Measurements from ENCODE around the gene ABR.

The ABR gene

DNA sequence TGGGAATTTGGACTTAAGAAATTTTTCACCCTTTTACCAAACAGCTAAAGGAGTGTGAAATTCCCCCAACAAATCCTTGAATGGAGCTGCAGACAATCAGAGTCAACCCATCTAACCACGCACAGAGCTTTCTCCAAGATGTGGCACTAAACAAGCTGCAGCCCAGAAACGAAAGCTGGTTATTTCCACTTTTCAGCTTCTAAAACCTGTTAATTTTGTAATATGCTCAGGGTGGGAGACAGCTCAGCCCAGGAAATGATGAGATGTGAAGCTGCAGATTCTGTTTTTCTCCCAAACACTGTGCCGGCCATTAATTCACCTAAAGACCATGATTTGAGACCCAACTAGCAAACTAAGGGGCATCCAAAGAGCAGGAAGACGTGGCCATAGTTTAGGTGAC lies 33.2 kb upstream of the ABR start:
- Histone ChIP-seq H3K4me3 (ENCODE audit: control insufficient read depth in 1 of 7, extremely low read depth in 1 of 7, insufficient read depth in 4 of 7, low read depth in 2 of 7, low read length in 6 of 7) (no peak overlapping the region), H3K27me3 (replicated peaks in 2 of 5; ENCODE audit: control insufficient read depth in 4 of 5, insufficient read depth in 5 of 5, low read length in 4 of 5) (no peaks in the 10 kb centered on the region), H3K9me3 (ENCODE audit: control extremely low read depth in 1 of 5, control insufficient read depth in 4 of 5, insufficient read depth in 2 of 5, low read depth in 1 of 5, low read length in 4 of 5) (no peaks in the 10 kb centered on the region), H3K27ac (ENCODE audit: insufficient read depth in 1 of 2, low read depth in 1 of 2, low read length in 2 of 2, poor library complexity in 1 of 2, severe bottlenecking in 2 of 2) (no peak overlapping the region), H3K4me1 (ENCODE audit: control extremely low read depth in 1 of 4, control insufficient read depth in 4 of 4, insufficient read depth in 4 of 4, low read length in 3 of 4) (peaks cover 0 to 10% (median 3%) of the 10 kb centered on the region in 4 experiments), H3K36me3 (ENCODE audit: control insufficient read depth in 4 of 4, insufficient read depth in 4 of 4, low read length in 3 of 4) (peaks cover 0 to 2% (median 0%) of the 10 kb centered on the region in 4 experiments)
- WGBS (ENCODE audit: insufficient coverage), result 63% methylated on average over 3 of the region's 4 CpGs
- CTCF ChIA-PET, result interaction anchor here (1.6 to 3.5 kb wide), 2 partner anchors 16 to 26 kb away, joined by 8 to 11 read pairs; no protein-coding TSS in a partner anchor
- POLR2A ChIA-PET, result no interaction called here
- no peak for DNase-seq

DNA sequence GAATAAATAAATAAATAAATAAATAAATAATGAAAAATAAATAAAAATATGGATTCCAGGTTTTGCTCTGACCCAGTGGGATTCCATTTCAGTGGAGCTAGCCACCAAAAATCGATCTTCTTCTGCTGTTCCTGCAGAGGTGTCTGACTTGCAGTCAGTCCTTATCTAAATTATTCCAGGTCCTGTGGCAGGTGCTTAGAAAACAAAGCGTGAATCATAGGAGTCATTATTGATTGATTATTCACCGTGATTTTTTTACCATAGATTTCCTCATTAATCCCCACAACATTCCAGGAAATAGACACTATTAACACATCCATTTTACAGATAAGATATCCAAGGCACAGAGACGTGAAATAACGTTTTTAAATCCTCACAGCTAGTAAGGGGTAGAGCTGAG lies 31.5 kb upstream of the ABR start:
- no peak for DNase-seq
- Histone ChIP-seq H3K4me3 (ENCODE audit: control insufficient read depth in 1 of 7, extremely low read depth in 1 of 7, insufficient read depth in 4 of 7, low read depth in 2 of 7, low read length in 6 of 7) (no peak overlapping the region), H3K27me3 (replicated peaks in 2 of 5; ENCODE audit: control insufficient read depth in 4 of 5, insufficient read depth in 5 of 5, low read length in 4 of 5) (no peaks in the 10 kb centered on the region), H3K27ac (ENCODE audit: insufficient read depth in 1 of 2, low read depth in 1 of 2, low read length in 2 of 2, poor library complexity in 1 of 2, severe bottlenecking in 2 of 2) (no peak overlapping the region), H3K4me1 (ENCODE audit: control extremely low read depth in 1 of 4, control insufficient read depth in 4 of 4, insufficient read depth in 4 of 4, low read length in 3 of 4) (peaks cover 0 to 19% (median 7%) of the 10 kb centered on the region in 4 experiments), H3K36me3 (ENCODE audit: control insufficient read depth in 4 of 4, insufficient read depth in 4 of 4, low read length in 3 of 4) (peaks cover 0 to 2% (median 0%) of the 10 kb centered on the region in 4 experiments), H3K9me3 (ENCODE audit: control extremely low read depth in 1 of 5, control insufficient read depth in 4 of 5, insufficient read depth in 2 of 5, low read depth in 1 of 5, low read length in 4 of 5) (no peaks in the 10 kb centered on the region)
- POLR2A ChIA-PET, result interaction anchor here (0.7 kb wide), 1 partner anchor 14 kb away, joined by 4 read pairs; no protein-coding TSS in a partner anchor
- CTCF ChIA-PET, result no interaction called here
- 97% methylated on average over 5 of the region's 5 CpGs for WGBS (ENCODE audit: insufficient coverage)

DNA sequence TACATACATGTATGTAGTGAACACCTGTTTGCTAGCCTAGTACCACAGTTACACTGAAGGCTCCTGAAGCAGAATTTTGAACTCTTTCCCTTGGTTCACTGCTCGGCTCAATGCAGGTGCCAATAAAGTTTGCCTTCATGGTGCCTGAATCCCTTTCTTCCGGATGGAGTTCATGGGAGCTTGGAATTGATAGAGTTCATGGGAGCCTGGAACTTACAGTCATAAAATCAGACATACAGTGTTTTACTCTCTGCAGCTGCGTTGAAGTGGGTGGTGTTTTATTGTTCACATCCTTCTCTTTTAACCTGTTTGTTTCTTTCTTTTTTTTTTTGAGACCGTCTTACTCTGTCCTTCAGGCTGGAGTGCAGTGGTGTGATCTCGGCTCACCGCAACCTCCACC lies 29.2 kb upstream of the ABR start:
- Histone ChIP-seq H3K36me3 (ENCODE audit: control insufficient read depth in 4 of 4, insufficient read depth in 4 of 4, low read length in 3 of 4) (peaks cover 0 to 2% (median 0%) of the 10 kb centered on the region in 4 experiments), H3K9me3 (ENCODE audit: control extremely low read depth in 1 of 5, control insufficient read depth in 4 of 5, insufficient read depth in 2 of 5, low read depth in 1 of 5, low read length in 4 of 5) (no peaks in the 10 kb centered on the region), H3K4me1 (ENCODE audit: control extremely low read depth in 1 of 4, control insufficient read depth in 4 of 4, insufficient read depth in 4 of 4, low read length in 3 of 4) (peaks cover 0 to 25% (median 9%) of the 10 kb centered on the region in 4 experiments), H3K27me3 (replicated peaks in 2 of 5; ENCODE audit: control insufficient read depth in 4 of 5, insufficient read depth in 5 of 5, low read length in 4 of 5) (no peaks in the 10 kb centered on the region), H3K27ac (ENCODE audit: insufficient read depth in 1 of 2, low read depth in 1 of 2, low read length in 2 of 2, poor library complexity in 1 of 2, severe bottlenecking in 2 of 2) (no peak overlapping the region), H3K4me3 (ENCODE audit: control insufficient read depth in 1 of 7, extremely low read depth in 1 of 7, insufficient read depth in 4 of 7, low read depth in 2 of 7, low read length in 6 of 7) (no peak overlapping the region)
- ChIA-PET CTCF (interaction anchor here (0.6 kb wide), 1 partner anchor 63 kb away, joined by 3 read pairs; no protein-coding TSS in a partner anchor), POLR2A (no interaction called here)
- WGBS (ENCODE audit: insufficient coverage), result 100% methylated on average over 4 of the region's 6 CpGs
- DNase-seq, result no peak

DNA sequence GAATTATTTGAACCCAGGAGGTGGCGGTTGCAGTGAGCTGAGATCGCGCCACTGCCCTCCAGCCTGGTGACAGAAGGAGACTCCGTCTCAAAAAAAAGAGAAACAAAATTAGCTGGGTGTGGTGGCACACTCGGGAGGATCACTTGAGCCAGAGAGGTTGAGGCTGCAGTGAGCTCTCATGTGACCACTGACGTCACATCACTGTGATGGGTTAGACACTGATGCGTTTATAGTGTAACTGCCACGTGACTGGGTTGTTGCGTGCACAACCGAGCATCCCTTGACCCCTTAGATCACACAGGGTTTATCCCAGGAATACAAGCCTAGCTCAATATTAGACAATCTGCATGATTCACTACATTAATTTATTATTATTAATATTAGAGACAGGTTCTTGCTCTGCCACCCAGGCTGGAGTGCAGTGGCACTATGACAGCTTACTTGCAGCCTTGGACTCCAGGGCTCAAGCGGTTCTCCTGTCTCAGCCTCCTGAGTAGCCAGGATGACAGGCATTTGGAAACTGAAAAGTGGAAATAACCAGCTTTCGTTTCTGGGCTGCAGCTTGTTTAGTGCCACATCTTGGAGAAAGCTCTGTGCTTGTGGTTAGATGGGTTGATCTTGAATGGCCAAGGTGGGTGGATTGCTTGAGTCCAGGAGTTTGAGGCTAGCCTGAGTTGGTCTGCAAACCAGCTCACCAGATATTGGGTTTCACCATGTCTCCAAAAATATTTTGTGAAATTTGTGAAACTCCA lies 26.4 kb upstream of the ABR start:
- 92% methylated on average over 8 of the region's 12 CpGs for WGBS (ENCODE audit: insufficient coverage)
- Histone ChIP-seq H3K27ac (ENCODE audit: insufficient read depth in 1 of 2, low read depth in 1 of 2, low read length in 2 of 2, poor library complexity in 1 of 2, severe bottlenecking in 2 of 2) (no peak overlapping the region), H3K36me3 (ENCODE audit: control insufficient read depth in 4 of 4, insufficient read depth in 4 of 4, low read length in 3 of 4) (peaks cover 0 to 6% (median 0%) of the 10 kb centered on the region in 4 experiments), H3K4me1 (ENCODE audit: control extremely low read depth in 1 of 4, control insufficient read depth in 4 of 4, insufficient read depth in 4 of 4, low read length in 3 of 4) (peaks cover under 1 to 42% (median 18%) of the 10 kb centered on the region in 4 experiments), H3K4me3 (ENCODE audit: control insufficient read depth in 1 of 7, extremely low read depth in 1 of 7, insufficient read depth in 4 of 7, low read depth in 2 of 7, low read length in 6 of 7) (no peak overlapping the region), H3K9me3 (ENCODE audit: control extremely low read depth in 1 of 5, control insufficient read depth in 4 of 5, insufficient read depth in 2 of 5, low read depth in 1 of 5, low read length in 4 of 5) (peaks cover 0 to 2% (median 0%) of the 10 kb centered on the region in 5 experiments), H3K27me3 (replicated peaks in 2 of 5; ENCODE audit: control insufficient read depth in 4 of 5, insufficient read depth in 5 of 5, low read length in 4 of 5) (peaks cover 0 to 1% (median 0%) of the 10 kb centered on the region in 5 experiments)
- CTCF ChIA-PET, result interaction anchor here (1.1 to 3.1 kb wide), 4 partner anchors 8 to 84 kb away, joined by 3 to 14 read pairs (median 5); no protein-coding TSS in a partner anchor
- POLR2A ChIA-PET, result interaction anchor here (0.8 kb wide), 1 partner anchor 10 kb away, joined by 3 read pairs; no protein-coding TSS in a partner anchor
- no peak for DNase-seq

DNA sequence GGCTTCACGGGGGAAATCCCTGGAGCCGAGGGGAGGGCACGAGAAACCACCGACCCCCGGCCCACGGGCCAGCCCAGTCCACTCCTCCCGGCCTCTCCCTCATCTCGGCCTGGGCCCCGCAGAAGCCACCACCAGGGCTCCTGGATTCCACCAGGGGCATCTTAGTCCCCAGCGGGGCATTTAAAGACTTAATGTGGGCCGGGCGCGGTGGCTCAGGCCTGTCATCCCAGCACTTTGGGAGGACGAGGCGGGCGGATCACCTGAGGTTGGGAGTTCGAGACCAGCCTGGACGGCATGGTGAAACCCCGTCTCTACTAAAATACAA lies 24.1 kb upstream of the ABR start:
- Histone ChIP-seq H3K27ac (ENCODE audit: insufficient read depth in 1 of 2, low read depth in 1 of 2, low read length in 2 of 2, poor library complexity in 1 of 2, severe bottlenecking in 2 of 2) (no peak overlapping the region), H3K4me1 (ENCODE audit: control extremely low read depth in 1 of 4, control insufficient read depth in 4 of 4, insufficient read depth in 4 of 4, low read length in 3 of 4) (peaks cover 6 to 65% (median 35%) of the 10 kb centered on the region in 4 experiments), H3K27me3 (replicated peaks in 2 of 5; ENCODE audit: control insufficient read depth in 4 of 5, insufficient read depth in 5 of 5, low read length in 4 of 5) (peaks cover 0 to 2% (median 0%) of the 10 kb centered on the region in 5 experiments), H3K36me3 (ENCODE audit: control insufficient read depth in 4 of 4, insufficient read depth in 4 of 4, low read length in 3 of 4) (peaks cover 0 to 5% (median 0%) of the 10 kb centered on the region in 4 experiments), H3K4me3 (ENCODE audit: control insufficient read depth in 1 of 7, extremely low read depth in 1 of 7, insufficient read depth in 4 of 7, low read depth in 2 of 7, low read length in 6 of 7) (peak overlapping the region in 6 of 7 experiments; percentile 18 to 78 (median 62)), H3K9me3 (ENCODE audit: control extremely low read depth in 1 of 5, control insufficient read depth in 4 of 5, insufficient read depth in 2 of 5, low read depth in 1 of 5, low read length in 4 of 5) (peaks cover 0 to 2% (median 0%) of the 10 kb centered on the region in 5 experiments)
- DNase-seq, result no peak
- ChIA-PET POLR2A (interaction anchor here (1.0 kb wide), 1 partner anchor 27 kb away, joined by 3 read pairs; no protein-coding TSS in a partner anchor), CTCF (no interaction called here)
- 36% methylated on average over 8 of the region's 19 CpGs for WGBS (ENCODE audit: insufficient coverage)

DNA sequence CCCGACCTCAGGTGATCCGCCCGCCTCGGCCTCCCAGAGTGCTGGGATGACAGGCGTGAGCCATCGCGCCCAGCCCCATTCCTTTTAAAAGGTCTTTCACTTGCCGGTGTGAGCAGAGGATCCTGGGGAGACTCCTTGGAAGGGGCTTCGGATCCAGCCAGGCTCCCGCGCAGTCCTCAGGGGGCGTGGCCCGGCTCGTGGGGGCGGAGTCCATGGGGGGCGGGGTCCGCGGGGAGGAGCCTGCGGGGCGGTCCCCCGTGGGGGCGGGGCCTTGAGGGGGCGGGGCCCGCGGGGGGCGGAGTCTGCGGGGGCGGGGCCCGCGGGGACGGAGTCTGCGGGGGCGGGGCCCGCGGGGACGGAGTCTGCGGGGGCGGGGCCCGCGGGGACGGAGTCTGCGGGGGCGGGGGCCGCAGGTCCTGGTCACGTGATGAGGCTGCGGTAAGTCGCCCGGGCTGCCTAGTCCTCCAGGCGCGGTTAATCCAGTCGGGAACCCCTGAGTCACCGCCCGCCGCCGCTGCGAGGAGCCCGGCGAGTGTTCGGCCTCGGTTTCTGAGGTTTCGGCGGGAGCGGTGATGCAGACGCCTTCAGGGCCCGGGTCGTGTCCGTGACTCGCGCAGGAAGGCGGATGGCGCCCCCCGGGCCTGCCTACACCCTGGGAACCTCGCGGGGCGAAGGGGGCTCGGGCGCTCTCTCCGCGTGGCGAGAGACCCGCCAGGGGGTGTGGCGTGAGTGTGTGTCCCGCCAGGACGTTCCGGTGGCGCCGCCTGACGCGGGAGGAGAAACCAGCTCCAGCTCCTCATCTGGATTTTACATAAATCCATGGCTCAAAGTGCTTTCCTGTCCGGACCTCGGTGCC lies 23.6 kb upstream of the ABR start:
- peak; percentile 70 to 87 (median 82) for DNase-seq
- peaks cover 6 to 70% (median 40%) of the 10 kb centered on the region in 4 experiments for H3K4me1 ChIP-seq (ENCODE audit: control extremely low read depth in 1 of 4, control insufficient read depth in 4 of 4, insufficient read depth in 4 of 4, low read length in 3 of 4)
- H3K9me3 ChIP-seq (ENCODE audit: control extremely low read depth in 1 of 5, control insufficient read depth in 4 of 5, insufficient read depth in 2 of 5, low read depth in 1 of 5, low read length in 4 of 5), result peaks cover 0 to 2% (median 0%) of the 10 kb centered on the region in 5 experiments
- 17% methylated on average over 52 of the region's 91 CpGs for WGBS (ENCODE audit: insufficient coverage)
- H3K4me3 ChIP-seq (ENCODE audit: control insufficient read depth in 1 of 7, extremely low read depth in 1 of 7, insufficient read depth in 4 of 7, low read depth in 2 of 7, low read length in 6 of 7), result peak overlapping the region in 6 of 7 experiments; percentile 18 to 78 (median 62)
- ChIA-PET CTCF (no interaction called here), POLR2A (interaction anchor here (1.0 kb wide), 1 partner anchor 26 kb away, joined by 3 read pairs; no protein-coding TSS in a partner anchor)
- H3K27ac ChIP-seq (ENCODE audit: insufficient read depth in 1 of 2, low read depth in 1 of 2, low read length in 2 of 2, poor library complexity in 1 of 2, severe bottlenecking in 2 of 2), result no peak overlapping the region
- H3K36me3 ChIP-seq (ENCODE audit: control insufficient read depth in 4 of 4, insufficient read depth in 4 of 4, low read length in 3 of 4), result peaks cover 0 to 5% (median 0%) of the 10 kb centered on the region in 4 experiments
- peaks cover 0 to 2% (median 0%) of the 10 kb centered on the region in 5 experiments for H3K27me3 ChIP-seq (replicated peaks in 2 of 5; ENCODE audit: control insufficient read depth in 4 of 5, insufficient read depth in 5 of 5, low read length in 4 of 5)
